GM19397 (cell line): ENCODE results near the gene INSC.

Source experiments
- ATAC-seq: cut with Tn5 transposase; IDR thresholded peaks from one replicate; pipeline ENCODE4 v1.9.1; 2021; ENCODE audit warnings: mild to moderate bottlenecking, moderate library complexity; ENCODE audit not compliant: unreplicated experiment

Gene INSC

DNA sequence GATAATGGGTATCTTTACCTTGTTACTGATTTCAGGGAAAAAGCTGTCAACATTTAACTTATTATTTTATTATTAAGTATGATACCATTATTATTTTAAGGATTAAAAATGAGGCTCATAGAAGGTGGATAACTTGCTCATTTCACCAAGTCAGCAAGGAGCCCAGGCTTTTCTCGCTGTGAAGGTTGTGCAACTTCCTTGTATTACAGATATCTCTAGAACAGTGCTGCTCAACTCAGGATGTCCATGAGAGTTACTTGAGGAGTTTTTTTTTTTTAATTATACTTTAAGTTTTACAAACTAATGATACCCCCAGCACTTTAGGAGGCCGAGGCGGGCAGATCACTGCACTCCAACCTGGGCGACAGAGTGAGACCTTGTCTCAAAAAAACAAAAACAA, 98.2 kb downstream of the INSC start:
- ATAC-seq: no peak

DNA sequence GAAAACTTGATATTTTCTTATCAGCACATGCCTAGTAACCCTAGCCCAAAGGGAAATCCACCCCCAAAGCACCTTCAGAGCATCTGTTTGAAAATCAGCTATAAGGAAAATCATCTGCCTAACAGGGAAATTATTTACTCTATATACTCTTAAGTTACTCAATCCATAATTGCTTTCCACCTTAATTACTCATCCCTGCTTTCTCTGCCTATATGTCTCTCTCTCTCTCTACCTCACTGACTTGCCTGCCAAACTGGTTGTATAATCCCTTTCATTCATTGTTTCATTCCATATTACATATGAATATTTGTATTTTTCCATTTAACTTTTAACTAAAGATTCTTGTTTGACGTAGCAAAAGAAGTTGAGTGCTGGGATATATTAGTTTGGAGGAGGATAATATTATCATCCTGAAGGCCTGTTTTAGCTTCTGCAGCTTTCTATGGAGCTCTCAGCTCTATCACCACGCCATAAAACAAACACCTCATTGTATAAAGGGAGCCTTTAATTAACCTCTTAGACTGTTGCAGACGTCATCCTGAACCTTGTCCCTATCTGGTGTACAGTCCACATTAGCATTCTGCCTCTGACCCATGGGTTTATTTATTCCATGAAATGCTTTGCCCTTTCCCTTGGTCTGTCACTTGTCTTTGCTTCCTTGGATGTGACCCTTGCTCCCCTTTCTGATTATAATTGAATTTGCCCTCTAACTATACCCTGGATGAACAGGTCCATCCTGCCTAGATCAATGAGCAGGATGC, 98.9 kb downstream of the INSC start:
- ATAC-seq: no peak

DNA sequence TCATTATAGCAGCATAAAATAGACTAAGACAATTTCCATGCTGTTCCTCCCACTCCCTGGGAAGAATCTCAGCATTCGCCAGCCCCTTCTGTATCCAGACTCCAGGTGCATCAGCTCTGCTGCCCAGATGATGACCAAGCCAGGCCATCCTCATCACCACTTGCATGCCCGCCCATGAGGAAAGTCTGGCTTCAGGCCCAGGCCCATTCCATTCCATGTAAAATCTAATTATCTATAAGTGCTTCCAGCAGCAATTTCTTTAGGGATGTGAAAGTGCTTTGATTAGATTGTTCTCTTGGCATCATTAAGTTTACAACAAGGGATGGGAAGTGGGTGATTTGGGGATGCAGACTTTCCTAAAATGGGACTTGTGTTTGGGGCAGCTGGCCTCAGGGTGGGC, 100.3 kb downstream of the INSC start:
- no peak for ATAC-seq

DNA sequence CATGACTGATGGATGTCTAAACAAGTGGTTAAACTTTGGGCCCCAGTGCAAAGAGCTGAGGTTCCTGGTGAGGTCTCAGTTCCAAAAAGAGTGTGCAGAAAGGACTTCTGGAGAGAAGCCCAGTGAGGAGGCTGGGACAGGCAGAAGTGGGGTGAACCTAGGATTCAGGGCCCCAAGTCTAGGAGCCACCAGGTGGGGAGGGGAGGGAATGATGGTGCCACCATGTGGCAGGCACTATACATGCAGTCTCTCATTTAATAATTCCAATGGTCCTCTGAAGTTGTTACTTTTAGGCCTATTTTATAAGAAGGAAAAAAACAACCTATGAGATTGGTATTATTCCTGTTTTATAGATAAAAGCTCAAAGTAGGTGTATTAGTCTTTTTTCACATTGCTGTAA, 102.0 kb downstream of the INSC start:
- ATAC-seq: no peak

DNA sequence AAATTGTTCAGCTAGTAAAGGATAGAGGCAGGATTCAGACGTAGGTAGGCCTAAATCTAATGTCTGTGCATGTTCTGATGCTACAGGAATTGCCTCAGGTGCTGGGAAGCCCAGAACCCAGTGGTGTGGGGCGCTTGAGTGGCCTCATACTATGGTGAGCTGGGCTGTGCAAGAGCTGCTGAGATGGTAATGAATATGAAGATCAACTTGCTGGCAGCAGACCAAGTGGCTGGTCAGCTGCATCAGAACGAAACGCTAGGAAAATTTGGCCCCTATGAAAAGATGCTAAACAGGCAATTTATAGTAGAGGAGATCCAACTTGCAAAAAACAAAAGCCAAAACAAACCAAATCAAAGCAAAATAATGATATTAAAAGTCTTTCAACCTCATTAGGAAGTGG, 102.7 kb downstream of the INSC start:
- ATAC-seq: no peak

DNA sequence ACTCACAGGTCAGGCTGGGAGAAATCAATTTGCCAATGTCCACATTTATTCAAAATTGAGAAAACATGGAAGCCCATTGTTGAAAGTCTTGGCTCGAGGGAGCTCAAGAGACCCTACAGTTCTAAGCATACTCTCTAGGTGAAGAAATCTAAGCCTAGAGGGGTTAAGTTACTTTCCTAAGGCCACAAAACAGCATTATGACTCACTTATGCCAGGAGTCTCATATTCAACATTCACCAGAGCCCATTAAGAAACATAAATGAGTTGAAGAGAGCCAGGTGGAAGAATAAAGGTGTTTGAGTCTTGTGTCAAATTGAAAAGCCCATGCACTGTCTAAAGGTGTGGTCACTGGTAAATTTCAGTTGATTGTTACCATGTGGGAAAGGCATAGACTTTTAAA, 108.1 kb downstream of the INSC start:
- no peak for ATAC-seq

DNA sequence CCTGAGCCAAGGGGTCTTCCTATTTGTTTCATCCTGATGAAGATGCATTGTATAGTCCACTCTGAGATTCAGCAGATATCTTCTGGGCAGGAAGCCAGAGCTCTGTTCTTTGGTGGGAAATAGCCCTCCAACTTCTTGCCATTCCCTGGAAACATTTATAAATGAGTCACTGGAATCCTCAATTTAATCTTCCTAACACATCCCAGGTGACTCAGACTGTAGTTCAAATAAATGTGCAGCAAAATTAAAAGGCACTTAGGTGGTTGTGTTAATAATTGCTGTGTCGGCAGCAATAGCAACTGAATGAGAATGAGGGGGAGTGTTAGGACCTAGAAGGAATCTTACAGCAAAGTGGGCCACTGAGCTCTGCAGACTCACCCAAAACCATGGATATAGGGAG, 108.6 kb downstream of the INSC start:
- no peak for ATAC-seq

DNA sequence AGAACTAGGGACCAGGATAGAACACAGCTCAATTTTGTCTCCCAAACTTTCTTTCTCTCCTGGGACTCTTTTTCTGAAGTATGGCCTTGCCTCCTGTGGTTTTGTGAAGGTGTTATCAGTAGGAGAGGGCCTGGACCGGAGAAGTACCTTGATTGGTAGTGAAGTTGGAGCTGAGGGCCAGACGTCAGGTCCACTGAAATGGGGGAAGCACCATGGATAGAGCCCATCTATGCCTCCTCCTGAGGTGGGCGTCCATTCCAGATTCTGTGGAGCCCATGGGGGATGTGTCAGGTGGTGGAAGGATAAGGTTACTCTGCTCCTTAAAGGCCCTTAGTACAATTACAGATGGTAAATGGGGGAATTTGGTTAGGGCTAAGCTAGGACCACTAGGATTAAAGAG, 109.7 kb downstream of the INSC start:
- ATAC-seq: no peak

DNA sequence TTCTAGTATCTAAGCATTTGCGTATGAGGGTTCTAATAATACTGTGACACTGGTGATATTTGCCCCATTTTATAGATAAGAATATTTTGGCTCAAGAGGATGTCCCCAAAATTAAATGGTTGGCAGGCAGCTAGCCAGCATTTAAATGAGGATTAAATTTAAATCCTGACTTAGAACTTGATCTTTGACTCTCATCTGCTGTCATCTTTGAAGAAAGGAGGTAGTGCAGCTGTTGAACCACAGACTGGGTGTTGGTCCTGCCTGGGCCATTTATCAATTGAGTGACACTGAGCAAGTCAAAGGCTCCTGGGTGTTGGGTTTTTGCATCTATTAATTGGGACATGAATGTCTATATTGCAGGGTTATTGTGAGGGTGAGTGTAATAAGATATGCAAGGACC, 112.3 kb downstream of the INSC start:
- no peak for ATAC-seq

DNA sequence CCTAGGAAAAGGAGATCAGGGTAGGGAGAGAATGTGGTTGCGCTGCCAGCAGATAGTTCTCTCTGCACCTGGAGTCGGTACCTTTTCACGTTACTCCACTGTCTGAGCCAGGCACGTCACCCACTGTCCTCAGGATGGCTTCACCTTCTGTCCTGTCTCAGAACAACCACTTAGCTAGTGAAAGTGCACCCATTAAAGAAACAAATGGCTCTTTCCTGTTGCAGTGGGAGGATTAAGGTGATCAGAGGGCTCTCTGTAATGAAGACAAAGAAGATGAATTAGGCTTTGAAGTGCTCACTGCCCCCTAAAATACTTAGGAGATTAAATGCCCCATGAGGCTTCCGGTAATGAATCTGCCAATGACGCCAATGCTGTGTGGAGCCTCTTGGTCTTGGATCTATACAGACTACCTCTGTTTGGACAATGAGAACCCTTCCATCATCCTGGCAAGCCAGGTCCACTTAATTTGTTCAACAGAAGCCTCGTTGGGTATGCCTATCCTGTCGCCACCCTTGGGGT, 113.7 kb downstream of the INSC start:
- no peak for ATAC-seq

DNA sequence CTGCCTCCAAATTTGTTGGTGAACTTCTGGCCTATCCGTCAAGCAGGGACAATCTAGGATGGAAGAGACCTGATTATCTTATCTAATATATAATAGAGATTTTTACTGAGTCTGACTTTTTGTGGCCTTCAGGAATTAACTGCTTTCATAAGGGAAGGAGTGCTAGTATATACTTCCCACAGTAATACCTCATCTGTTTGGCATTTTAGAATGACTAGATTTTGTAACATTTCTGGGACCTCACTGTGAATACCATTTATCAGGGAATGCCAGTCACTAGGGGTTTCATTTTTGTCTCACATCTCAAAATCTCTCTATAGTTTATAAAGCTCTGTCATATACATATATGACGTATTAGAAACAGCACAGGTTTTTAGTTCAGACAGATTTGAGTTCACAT, 114.3 kb downstream of the INSC start:
- ATAC-seq: no peak

DNA sequence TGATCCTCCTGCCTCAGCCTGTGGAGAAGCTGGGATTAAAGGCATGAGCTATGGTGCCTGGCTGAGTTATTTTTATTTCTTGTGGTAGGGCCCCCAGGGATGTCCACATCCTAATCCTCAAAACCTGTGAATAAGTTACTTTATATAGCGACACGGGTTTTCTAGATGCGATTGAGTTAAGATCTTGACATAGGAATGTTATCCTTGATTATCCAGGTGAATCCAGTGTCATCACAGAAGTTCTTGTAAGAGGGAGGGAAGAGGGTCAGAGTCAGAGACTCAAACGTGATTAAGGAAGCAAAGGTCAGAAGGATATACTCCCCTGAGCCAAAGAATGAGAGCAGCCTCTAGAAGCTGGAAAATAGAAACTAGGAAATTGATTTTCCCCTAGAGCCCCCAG, 117.8 kb downstream of the INSC start:
- no peak for ATAC-seq

DNA sequence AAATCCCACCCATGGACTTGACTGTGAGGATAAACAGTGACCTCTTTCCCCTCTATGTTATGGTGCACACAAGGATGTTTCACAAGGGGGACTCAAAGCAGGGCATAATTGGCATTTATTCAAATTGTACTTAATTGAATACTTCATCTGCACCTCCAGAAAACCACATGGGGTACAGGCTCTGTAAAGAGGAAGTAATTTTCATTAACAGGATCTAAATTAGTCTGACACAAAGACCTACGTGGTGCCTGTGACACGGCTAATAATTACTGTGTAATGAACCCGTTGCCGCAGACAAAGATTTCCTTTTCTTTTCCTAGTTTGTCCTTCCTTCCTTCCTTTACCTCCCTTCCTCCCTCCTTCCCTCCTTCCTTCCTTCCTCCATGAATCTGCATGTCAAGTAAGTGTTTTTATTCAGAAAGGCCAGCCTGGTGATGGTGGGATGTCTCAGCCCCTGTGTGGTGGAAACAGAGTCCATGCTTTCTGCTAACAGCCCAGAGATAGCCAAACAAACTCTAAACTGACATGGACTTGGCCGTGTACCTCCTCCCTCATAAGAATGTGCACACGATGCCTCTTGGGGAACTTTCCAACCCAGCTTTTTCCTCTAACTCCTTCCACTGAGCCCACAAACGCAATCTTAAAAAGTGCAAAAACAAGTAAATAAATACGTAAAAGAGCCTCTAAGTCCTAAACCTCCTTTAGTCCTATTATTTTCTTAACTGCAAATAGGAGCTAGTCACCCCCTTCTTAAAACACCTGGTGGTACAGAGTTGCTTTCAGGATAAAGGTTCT, 118.8 kb downstream of the INSC start:
- no peak for ATAC-seq

DNA sequence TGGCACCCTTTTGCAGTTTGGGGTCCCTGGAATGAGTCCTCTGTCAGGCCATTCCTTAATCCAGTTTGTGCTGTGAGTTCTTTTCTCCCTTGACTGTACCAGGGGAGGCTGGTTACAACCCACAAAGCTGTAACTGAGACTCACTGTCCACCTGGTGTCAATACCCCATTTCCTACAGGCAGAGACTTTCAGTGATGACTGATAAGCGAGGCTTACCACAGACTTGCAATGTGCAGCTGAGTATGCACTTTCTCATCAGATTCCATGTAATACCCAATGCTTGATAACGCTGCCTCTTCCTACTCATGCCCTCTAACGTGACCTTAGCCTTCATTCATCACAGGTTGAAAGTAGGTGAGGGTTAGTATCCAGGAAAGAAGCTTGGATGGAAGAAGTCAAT, 120.1 kb downstream of the INSC start:
- ATAC-seq: no peak

DNA sequence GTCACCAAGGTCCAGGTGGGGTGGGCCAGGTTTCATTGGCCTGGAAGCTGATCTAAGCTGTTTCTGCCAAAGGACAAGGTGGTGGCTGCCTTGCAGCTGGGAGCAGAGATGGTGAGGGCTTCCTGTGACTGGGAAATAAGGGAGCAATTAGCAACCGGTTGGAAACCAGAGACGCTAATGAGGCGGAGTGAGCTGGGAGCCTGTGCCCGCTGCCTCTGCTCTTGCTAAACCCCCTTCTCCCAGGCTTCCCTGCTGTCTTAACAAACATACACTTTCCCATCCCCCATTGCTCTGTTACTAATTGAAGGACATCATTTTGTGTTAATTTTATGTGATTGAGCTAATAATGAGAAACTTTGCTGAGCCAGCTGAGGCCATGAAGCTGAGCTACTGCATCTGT, 121.8 kb downstream of the INSC start:
- no peak for ATAC-seq

DNA sequence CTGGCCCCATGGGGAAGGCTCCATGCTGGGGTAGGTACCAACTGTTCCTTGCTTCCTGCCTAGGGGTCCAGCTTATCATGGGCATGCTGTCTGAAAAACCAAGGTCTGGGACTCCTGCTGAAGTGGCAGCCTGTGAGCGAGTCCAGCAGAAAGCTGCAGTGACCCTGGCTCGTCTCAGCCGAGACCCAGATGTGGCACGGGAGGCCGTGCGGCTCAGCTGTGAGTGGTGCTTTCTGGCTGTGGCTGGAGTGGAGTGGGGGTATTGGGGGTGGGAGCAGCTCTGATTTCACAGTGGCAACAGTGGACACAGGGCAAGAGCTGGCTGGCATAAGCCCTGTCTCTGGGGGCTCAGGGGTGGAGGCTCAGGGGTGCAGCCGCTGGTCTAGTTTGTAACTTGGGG, 124.1 kb downstream of the INSC start:
- no peak for ATAC-seq

DNA sequence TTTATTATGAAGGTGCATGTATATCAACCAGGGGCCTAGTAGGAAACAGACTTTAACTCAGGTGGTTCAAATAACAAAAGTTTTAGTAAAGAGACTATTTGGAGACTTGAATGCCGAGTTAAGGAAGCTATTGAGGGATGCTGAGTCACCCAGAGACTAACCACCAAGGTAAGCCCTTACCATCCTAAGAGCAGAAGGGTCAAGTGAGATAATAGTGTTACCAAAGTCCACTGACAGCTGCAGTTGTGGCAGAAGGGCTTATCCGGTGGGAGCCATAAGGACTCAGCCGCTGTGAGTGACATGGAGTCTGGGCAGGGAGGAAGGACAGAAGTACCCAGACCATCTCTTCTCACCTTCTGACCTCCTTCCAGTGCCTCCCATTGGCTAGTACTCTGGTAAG, 134.0 kb downstream of the INSC start:
- no peak for ATAC-seq

DNA sequence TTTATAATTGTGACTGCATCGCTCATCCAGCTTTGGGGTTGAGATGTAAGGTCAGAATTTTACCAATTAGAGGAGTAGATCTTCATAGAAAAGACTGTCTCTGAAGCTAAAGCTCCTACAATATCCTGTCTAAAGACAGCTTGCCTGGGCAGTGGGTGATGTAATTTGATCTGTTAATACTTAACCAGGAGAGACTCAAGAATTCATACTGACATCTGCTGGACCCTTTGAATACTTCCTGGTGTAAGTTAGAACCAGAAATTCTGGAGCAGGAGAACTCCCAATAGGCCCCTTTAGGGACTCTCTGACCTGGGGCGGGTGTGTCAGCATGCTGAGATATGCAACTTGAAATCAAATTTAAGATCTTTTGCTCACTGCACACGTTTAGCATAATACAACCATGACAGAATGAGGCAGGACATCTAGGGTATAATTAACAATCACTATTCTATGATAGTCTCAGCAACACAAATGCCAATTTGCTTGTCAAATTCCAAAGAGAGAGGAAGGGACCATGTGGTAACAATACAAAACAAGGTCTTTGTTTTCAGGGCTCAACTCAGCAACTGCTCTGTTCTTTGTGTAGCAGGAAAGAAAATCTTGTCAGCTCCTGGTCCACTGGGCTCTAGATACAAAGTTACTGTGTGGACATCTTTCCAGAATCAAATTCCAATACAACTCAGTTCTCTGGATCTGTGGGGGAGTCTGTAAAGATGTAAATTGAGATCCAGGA, 143.9 kb downstream of the INSC start:
- peak; percentile 71 for ATAC-seq

DNA sequence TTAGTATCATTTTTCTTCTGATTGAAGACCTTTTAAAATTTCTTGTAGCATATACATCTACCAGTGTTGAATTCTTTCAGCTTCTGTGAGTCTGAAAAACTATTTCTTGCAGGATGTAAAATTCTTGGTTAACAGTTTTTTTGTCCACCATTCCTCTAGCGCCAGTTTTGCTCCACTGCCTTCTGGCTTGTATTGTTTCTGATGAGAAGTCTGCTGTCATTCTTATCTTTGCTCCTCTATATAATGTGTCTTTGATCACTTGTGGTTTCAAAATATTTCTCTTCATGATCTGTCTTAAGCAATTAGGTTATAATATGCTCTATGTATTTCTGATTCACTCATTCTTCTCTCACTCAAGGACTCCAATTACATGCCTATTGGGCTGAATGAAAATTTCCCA, 152.3 kb downstream of the INSC start:
- ATAC-seq: no peak

DNA sequence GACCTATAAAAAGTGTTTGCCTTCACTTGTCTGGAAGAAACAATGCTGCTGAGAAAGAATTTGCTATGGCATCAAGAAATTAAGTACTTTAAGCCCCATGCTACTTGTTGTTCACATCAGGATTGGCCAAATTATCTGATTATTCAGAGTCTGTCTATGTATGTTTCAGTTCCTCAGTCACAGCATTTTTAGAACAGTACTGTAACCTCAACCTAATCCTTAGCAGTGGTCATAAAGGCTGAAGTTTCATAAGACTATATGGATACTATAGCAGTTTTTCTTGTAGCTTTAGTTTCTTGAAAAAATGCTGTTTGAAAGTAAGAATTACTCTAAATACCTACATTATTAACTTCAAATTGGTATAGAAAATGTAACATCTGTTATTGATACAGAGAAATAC, 153.9 kb downstream of the INSC start:
- no peak for ATAC-seq

DNA sequence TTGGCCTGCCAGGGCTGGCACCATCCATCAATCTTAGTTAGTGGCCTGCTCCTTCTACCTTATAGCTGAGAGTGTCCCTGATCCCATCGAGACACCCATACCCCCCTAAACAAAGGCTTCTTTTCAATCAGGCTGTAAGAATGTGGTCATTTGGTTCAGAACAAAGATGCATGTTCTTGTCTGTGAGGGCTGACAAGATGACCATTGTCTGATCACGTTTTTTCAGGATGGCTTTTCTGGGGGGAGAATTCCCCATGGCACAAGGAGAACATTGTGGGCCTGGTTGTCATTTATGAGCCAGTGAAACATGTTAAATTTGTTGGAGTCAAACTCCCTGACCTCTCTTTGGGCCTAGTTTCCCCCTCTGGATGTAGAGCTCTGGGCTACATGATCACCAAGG, 160.4 kb downstream of the INSC start:
- no peak for ATAC-seq

DNA sequence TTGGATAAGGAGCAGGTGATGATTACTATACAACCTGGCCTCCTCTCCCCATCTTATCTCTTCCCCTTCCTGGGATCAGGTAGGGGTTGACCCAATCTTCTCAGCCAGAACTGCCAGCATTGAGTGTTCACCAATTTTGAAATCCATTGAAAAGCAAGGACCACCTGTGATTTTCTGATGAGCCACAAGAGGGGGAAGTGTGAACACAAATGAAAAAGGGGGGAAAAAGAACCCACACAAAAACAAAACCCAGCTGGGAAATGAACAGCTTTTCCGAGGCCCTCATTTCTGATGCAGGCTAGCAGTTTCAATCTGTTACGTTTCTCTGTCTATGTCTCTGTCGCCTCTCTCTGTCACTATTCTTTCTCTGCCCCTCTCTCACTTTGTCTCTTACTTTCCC, 161.9 kb downstream of the INSC start:
- no peak for ATAC-seq
